PC-9 (cell line): ENCODE measurements around the gene PRMT9.

ENCODE experiments used
- CTCF ChIP-seq: fragments of 200-600 bp; sonication (generic); conservative IDR thresholded peaks from 2 replicates; pipeline ENCODE4 v1.6.1; 2017; ENCODE audit warnings: mixed run types, antibody characterized with exemption, mild to moderate bottlenecking, moderate library complexity
- EZH2 ChIP-seq: fragments of 200-600 bp; sonication (generic); IDR thresholded peaks from 2 replicates; pipeline ENCODE4 v1.8.0; 2017; ENCODE audit warnings: antibody characterized with exemption, low read depth

GRCh38 chr4:147683717-147684700 is at the start of gene PRMT9:
- TF ChIP-seq CTCF (no peak), EZH2 (no peak)
